ENCODE measurements around the gene BAZ2B.

The BAZ2B gene

DNA sequence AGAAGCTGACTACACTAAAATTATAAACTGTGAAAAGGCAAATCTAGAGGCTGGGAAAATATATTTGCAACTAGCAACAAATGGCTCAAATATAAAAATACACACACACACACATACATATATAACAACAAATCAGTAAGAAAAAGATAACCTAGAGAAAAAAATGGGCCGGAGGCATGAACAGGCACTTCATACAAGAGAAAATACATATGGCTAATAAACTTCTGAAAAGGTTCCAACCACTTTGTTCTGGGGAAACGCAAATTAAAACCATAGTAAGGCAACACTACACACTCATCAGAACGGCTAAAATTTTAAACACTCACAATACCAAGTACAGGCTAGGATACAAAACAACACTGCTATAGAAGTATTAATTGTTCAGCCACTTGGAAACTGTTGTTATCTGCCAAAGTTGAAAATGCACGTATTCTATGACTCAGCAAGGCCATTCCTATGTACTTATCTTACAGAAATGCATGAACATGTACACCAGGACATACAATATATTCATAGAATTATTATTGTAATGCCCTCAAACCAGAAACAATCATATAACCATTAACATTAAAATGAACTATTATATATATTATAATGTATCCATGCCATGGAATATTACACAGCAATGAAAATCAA is 345.5 kb downstream of the BAZ2B start:
- in situ Hi-C loops (cut with MboI; ENCODE audit: low sequenced_read_pairs), result no loop called here
